Tibial nerve (tissue), 3 donors: ENCODE measurements around the gene TMC8.

ENCODE experiments used
- CTCF ChIP-seq, 5 experiments: fragments of 200-600 bp in 3 of 5; fragments of 450-650 bp in 2 of 5; sonication (generic) in 3 of 5; IDR thresholded peaks; one replicate each; pipeline ENCODE4 v1.5.1; 2016 to 2019; ENCODE audit warnings: antibody characterized with exemption in 5 of 5, mild to moderate bottlenecking in 3 of 5, moderate library complexity in 2 of 5
- POLR2A ChIP-seq, 2 donors: fragments of 450-650 bp; IDR thresholded peaks; one replicate each; pipeline ENCODE4 v1.6.1; 2017; ENCODE audit warnings: antibody characterized with exemption in 2 of 2, mild to moderate bottlenecking in 2 of 2, moderate library complexity in 2 of 2

DNA sequence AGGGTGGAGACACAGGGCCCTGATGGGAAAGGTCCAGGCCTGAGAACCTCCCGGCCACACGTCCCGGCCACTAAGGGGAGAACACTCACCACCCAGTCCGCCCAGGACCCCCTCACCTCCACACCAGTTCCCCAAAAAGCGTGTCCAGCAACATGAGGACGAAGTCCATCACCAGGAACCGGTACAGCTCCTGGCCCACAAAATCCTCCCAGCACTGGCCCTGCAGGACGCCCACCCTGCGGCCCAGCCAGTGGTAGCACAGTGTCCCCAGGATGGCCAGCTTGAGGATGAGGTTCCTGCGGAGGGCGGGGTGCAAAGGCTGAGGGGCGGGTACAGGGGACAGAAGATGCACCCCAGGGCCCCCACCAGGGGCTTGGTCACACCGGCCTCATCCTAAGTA, 10.0 kb upstream of the TMC8 start:
- TF ChIP-seq CTCF (IDR thresholded peaks at IDR 0.05) (no peak), POLR2A (IDR thresholded peaks at IDR 0.05) (no peak)
